Endothelial cell of umbilical vein (primary cell): ENCODE results near the gene SLC15A1. TPM values are rescaled to one million over a fixed set of nuclear protein-coding genes. Genes with fewer than 3 reads are reported as not detected.

ENCODE experiments used
- BruUV-seq: library from RNA; stranded (reverse); fragments of 400-500 nt; replicated peaks from 2 replicates; lab custom pipeline; 2021; lab: Mats Ljungman, UMichigan
- CTCF ChIA-PET: fragments of 300-600, 350-600 bp; sonication (Branson Sonifier 250); formaldehyde crosslinking; loops from one replicate; lab custom pipeline; 2021; ENCODE audit warnings: antibody characterized with exemption, inconsistent platforms; lab: Charles Lee
- POLR2A ChIA-PET: fragments of 300-600, 350-600 bp; sonication (Branson Sonifier 250); formaldehyde crosslinking; loops from one replicate; lab custom pipeline; 2021; ENCODE audit warnings: antibody characterized with exemption, inconsistent platforms; lab: Charles Lee
- DNase-seq: peaks from one replicate; pipeline ENCODE4 v3.0.0-alpha.2; 2011; ENCODE audit warnings: low read depth, low spot score
- FAIRE-seq: peaks from 2 replicates; lab custom pipeline; 2011; peaks lifted over from hg19 to GRCh38; lab: Jason Lieb, UNC
- H2AFZ ChIP-seq: 2 replicates; pipeline ENCODE4 v1.6.0; 2012; ENCODE audit warnings: low read depth, low read length, control low read depth, inconsistent platforms
- H3K27ac ChIP-seq: 2 replicates; pipeline ENCODE4 v1.5.1; 2011; ENCODE audit warnings: low read depth, mild to moderate bottlenecking, control low read depth, low read length, moderate library complexity; ENCODE audit not compliant: insufficient read depth
- H3K27me3 ChIP-seq, 2 experiments: 2 replicates each; pipeline versions ENCODE4 v1.6.0 to v1.6.1; 2011; ENCODE audit warnings: low read length in 2 of 2, mixed read lengths in 1 of 2; ENCODE audit not compliant: control insufficient read depth in 2 of 2, insufficient read depth in 2 of 2
- H3K36me3 ChIP-seq, 2 experiments: 2 replicates in 1 of 2; 3 replicates in 1 of 2; pipeline ENCODE4 v1.5.1; 2011; ENCODE audit warnings: low read length in 2 of 2, mild to moderate bottlenecking in 1 of 2, moderate library complexity in 1 of 2; ENCODE audit not compliant: control insufficient read depth in 2 of 2, insufficient read depth in 2 of 2; ENCODE audit errors: extremely low read depth in 1 of 2
- H3K4me1 ChIP-seq: 3 replicates; pipeline ENCODE4 v1.5.1; 2011; ENCODE audit warnings: mild to moderate bottlenecking, low read length; ENCODE audit not compliant: control insufficient read depth, insufficient read depth; ENCODE audit errors: extremely low read depth
- H3K4me2 ChIP-seq: 2 replicates; pipeline ENCODE4 v1.6.1; 2011; ENCODE audit warnings: low read length, control low read depth, mixed read lengths; ENCODE audit not compliant: insufficient read depth
- H3K4me3 ChIP-seq, 3 experiments: fragments of 200-600 bp in 1 of 3; sonication (generic), shearing (Covaris generic) in 1 of 3; replicated peaks in 1 of 3; 2 replicates each; pipeline ENCODE4 v1.5.1; 2011 to 2016; ENCODE audit warnings: control low read depth in 3 of 3, low read length in 3 of 3, mild to moderate bottlenecking in 2 of 3, inconsistent platforms in 1 of 3, low read depth in 1 of 3, moderate library complexity in 1 of 3; ENCODE audit not compliant: insufficient read depth in 1 of 3
- H3K79me2 ChIP-seq: 2 replicates; pipeline ENCODE4 v1.6.0; 2012; ENCODE audit warnings: low read length, inconsistent platforms; ENCODE audit not compliant: control insufficient read depth, insufficient read depth
- H3K9ac ChIP-seq: replicated peaks from 2 replicates; pipeline ENCODE3; 2011; ENCODE audit warnings: low read length, control low read depth; ENCODE audit not compliant: insufficient read depth; ENCODE audit errors: extremely low read depth
- H3K9me1 ChIP-seq: replicated peaks from 3 replicates; pipeline ENCODE4 v1.6.0; 2011; ENCODE audit warnings: mild to moderate bottlenecking, low read length; ENCODE audit not compliant: control insufficient read depth, insufficient read depth; ENCODE audit errors: extremely low read depth
- H3K9me3 ChIP-seq: replicated peaks from 2 replicates; pipeline ENCODE4 v1.5.1; 2012; ENCODE audit warnings: low read length, inconsistent platforms; ENCODE audit not compliant: control insufficient read depth, insufficient read depth
- H4K20me1 ChIP-seq: replicated peaks from 2 replicates; pipeline ENCODE3; 2011; ENCODE audit warnings: mild to moderate bottlenecking, low read length; ENCODE audit not compliant: control insufficient read depth, insufficient read depth; ENCODE audit errors: extremely low read depth
- EZH2 ChIP-seq: IDR thresholded peaks from 2 replicates; pipeline ENCODE4 v1.6.1; 2012; ENCODE audit warnings: borderline replicate concordance, low read depth, mild to moderate bottlenecking, moderate library complexity, low read length, inconsistent platforms; ENCODE audit not compliant: severe bottlenecking
- FOS ChIP-seq: IDR thresholded peaks from 2 replicates; pipeline ENCODE4 v1.6.1; 2011; ENCODE audit warnings: mild to moderate bottlenecking, low read length, moderate library complexity, borderline replicate concordance; ENCODE audit not compliant: insufficient read depth
- GATA2 ChIP-seq: IDR thresholded peaks from 2 replicates; pipeline ENCODE4 v1.7.0; 2011; ENCODE audit warnings: low read depth, mild to moderate bottlenecking, moderate library complexity, mixed read lengths, low read length; ENCODE audit not compliant: insufficient read length, insufficient read depth
- JUN ChIP-seq: IDR thresholded peaks from 2 replicates; pipeline ENCODE4 v1.6.1; 2011; ENCODE audit warnings: borderline replicate concordance, low read depth; ENCODE audit not compliant: insufficient read length, insufficient read depth
- MYC ChIP-seq: IDR thresholded peaks from one replicate; pipeline ENCODE4 v1.6.1; 2011; ENCODE audit warnings: mild to moderate bottlenecking, low read depth, low read length
- POLR2A ChIP-seq: IDR thresholded peaks from 2 replicates; pipeline ENCODE4 v1.6.1; 2012; ENCODE audit warnings: low read depth, mild to moderate bottlenecking, control low read depth, low read length
- POLR2AphosphoS5 ChIP-seq: IDR thresholded peaks from 2 replicates; pipeline ENCODE4 v1.6.1; 2012; ENCODE audit warnings: low read depth, mild to moderate bottlenecking, control low read depth, low read length, moderate library complexity; ENCODE audit not compliant: insufficient read depth
- dilution Hi-C: fragments of 300-500 bp; cut with MboI; formaldehyde crosslinking; loops from one replicate; pipeline ENCODE4 v1.15.0; 2019; ENCODE audit warnings: low sequenced_read_pairs; ENCODE audit not compliant: extremely low pct_ligation_motif_present
- intact Hi-C: fragments of 100-400 bp; cut with micrococcal nuclease; formaldehyde crosslinking; loops from one replicate; pipeline ENCODE4 v1.10.0; 2022
- polyA plus RNA-seq, 4 experiments: library from polyadenylated mRNA; depleted of rRNA in 3 of 4; stranded (reverse) in 3 of 4; unstranded in 1 of 4; fragments of >200 nt; gene quantifications; 2 replicates each; pipeline versions ENCODE4 v1.2.1 to v1.2.3, GENCODE V29; 2011 to 2012; ENCODE audit warnings: missing spikeins in 1 of 4
- total RNA-seq: library from RNA; stranded (reverse); gene quantifications from 2 replicates; pipeline ENCODE4 v1.2.3, GENCODE V29; 2021
- TF ChIP-seq, protein P1 (sequence below), 2 donors: IDR thresholded peaks; 1 replicate in 1 of 2; 2 replicates in 1 of 2; pipeline ENCODE4 v1.5.1; 2011; ENCODE audit warnings: low read length in 2 of 2, mild to moderate bottlenecking in 2 of 2, moderate library complexity in 2 of 2, control low read depth in 1 of 2, inconsistent platforms in 1 of 2, low read depth in 1 of 2; ENCODE audit not compliant: insufficient read depth in 1 of 2; ENCODE audit errors: extremely low read depth in 1 of 2
- TF ChIP-seq, protein P2 (sequence below): IDR thresholded peaks from 2 replicates; pipeline ENCODE4 v1.6.1; 2011; ENCODE audit not compliant: insufficient read depth, insufficient read length

SLC15A1 gene
- total and polyA plus RNA-seq, 2 donors (not counting 3 experiments of a cell fraction or from before 2014, with no cell fraction given): not detected

DNA sequence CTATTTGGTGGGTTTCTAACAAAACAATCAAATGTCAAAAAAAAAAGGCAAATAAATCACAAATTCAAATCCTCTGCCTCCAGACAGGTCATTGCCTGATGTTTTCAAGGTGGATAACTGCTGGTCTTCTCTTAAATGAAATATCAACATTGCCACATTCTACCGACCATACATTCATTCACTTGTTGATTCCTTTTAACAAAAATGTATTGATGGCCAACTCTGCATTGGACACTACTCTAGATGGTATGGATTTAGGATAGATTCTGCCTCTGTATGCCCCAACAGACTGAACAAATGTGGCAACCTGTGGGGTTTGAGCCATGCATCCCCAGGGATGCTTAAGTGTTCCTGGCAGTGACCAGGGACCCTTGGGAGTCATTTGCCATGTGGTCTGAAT, 88.0 kb downstream of the SLC15A1 start:
- Histone ChIP-seq H3K4me1 (no peaks in the 10 kb centered on the region), H3K79me2 (no peaks in the 10 kb centered on the region), H4K20me1 (no peaks in the 10 kb centered on the region), H3K9me3 (no peaks in the 10 kb centered on the region), H3K27ac (no peak overlapping the region), H3K9me1 (no peaks in the 10 kb centered on the region), H2AFZ (no peak overlapping the region), H3K4me2 (no peak overlapping the region), H3K4me3 (no peak overlapping the region), H3K36me3 (no peaks in the 10 kb centered on the region), H3K9ac (no peak overlapping the region), H3K27me3 (peaks cover 14 to 15% of the 10 kb centered on the region in 2 experiments)
- TF ChIP-seq MYC (no peak), POLR2A (no peak), EZH2 (no peak), JUN (no peak), FOS (no peak), POLR2AphosphoS5 (no peak), GATA2 (no peak)
- TF ChIP-seq, protein P1, sequence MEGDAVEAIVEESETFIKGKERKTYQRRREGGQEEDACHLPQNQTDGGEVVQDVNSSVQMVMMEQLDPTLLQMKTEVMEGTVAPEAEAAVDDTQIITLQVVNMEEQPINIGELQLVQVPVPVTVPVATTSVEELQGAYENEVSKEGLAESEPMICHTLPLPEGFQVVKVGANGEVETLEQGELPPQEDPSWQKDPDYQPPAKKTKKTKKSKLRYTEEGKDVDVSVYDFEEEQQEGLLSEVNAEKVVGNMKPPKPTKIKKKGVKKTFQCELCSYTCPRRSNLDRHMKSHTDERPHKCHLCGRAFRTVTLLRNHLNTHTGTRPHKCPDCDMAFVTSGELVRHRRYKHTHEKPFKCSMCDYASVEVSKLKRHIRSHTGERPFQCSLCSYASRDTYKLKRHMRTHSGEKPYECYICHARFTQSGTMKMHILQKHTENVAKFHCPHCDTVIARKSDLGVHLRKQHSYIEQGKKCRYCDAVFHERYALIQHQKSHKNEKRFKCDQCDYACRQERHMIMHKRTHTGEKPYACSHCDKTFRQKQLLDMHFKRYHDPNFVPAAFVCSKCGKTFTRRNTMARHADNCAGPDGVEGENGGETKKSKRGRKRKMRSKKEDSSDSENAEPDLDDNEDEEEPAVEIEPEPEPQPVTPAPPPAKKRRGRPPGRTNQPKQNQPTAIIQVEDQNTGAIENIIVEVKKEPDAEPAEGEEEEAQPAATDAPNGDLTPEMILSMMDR (IDR thresholded peaks at IDR 0.05; ENCODE audit: extremely low read depth in 1 of 2, insufficient read depth in 1 of 2, low read depth in 1 of 2, low read length in 2 of 2): no peak
- TF ChIP-seq, protein P2, sequence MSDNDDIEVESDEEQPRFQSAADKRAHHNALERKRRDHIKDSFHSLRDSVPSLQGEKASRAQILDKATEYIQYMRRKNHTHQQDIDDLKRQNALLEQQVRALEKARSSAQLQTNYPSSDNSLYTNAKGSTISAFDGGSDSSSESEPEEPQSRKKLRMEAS: no peak
- DNase-seq (no peak), FAIRE-seq (no peak)
- BruUV-seq: no TSS peak
- intact Hi-C loops (no loop called here), dilution Hi-C loops (loop anchor here (25.0 kb wide), 1 partner anchor 227 kb away; no protein-coding TSS in a partner anchor)
- ChIA-PET CTCF (interaction anchor here (1.3 to 1.7 kb wide), 2 partner anchors 13 to 216 kb away, joined by 3 to 5 read pairs; no protein-coding TSS in a partner anchor), POLR2A (no interaction called here)
